Smooth muscle cell (in vitro differentiated cells): ENCODE results near the gene MYL12A. TPM values are rescaled to one million over a fixed set of nuclear protein-coding genes. Genes with fewer than 3 reads are reported as not detected.
"Not testable (repeated sequence)": the region's sequence is repeated elsewhere in the genome, so short reads cannot be mapped to it uniquely, and the experiment has no call there.

Experiments
- DNase-seq: peaks from one replicate; lab custom pipeline; 2025; ENCODE audit not compliant: unreplicated experiment; lab: John Stamatoyannopoulos, UW
- H2AFZ ChIP-seq: fragments of 200-600 bp; sonication (generic); 2 replicates; pipeline ENCODE4 v1.6.0; 2016; ENCODE audit warnings: antibody characterized with exemption, low read depth, mild to moderate bottlenecking
- H3F3A ChIP-seq: fragments of 200-600 bp; sonication (generic); 2 replicates; pipeline ENCODE4 v1.6.0; 2017; ENCODE audit warnings: antibody characterized with exemption, low read depth
- H3K27ac ChIP-seq: fragments of 200-600 bp; sonication (generic); 2 replicates; pipeline ENCODE4 v1.5.1; 2016; ENCODE audit warnings: low read depth, mild to moderate bottlenecking
- H3K27me3 ChIP-seq: fragments of 200-600 bp; sonication (generic); 2 replicates; pipeline ENCODE4 v1.6.1; 2016; ENCODE audit warnings: low read depth, mild to moderate bottlenecking
- H3K36me3 ChIP-seq: fragments of 200-600 bp; sonication (generic); 2 replicates; pipeline ENCODE4 v1.5.1; 2016; ENCODE audit warnings: low read depth
- H3K4me1 ChIP-seq: fragments of 200-600 bp; sonication (generic); 2 replicates; pipeline ENCODE4 v1.5.1; 2016; ENCODE audit warnings: low read depth
- H3K4me2 ChIP-seq: fragments of 200-600 bp; sonication (generic); 2 replicates; pipeline ENCODE4 v1.6.0; 2016; ENCODE audit warnings: mild to moderate bottlenecking
- H3K4me3 ChIP-seq: fragments of 200-600 bp; sonication (generic); 2 replicates; pipeline ENCODE4 v1.5.1; 2016; ENCODE audit warnings: mild to moderate bottlenecking
- H3K79me2 ChIP-seq: fragments of 200-600 bp; sonication (generic); 2 replicates; pipeline ENCODE4 v1.6.0; 2016; ENCODE audit warnings: low read depth, mild to moderate bottlenecking
- H3K9ac ChIP-seq: fragments of 200-600 bp; sonication (generic); 2 replicates; pipeline ENCODE4 v1.6.0; 2016; ENCODE audit warnings: low read depth
- H3K9me3 ChIP-seq: fragments of 200-600 bp; sonication (generic); replicated peaks from 2 replicates; pipeline ENCODE4 v1.5.1; 2016; ENCODE audit warnings: low read depth
- H4K20me1 ChIP-seq: fragments of 200-600 bp; sonication (generic); 2 replicates; pipeline ENCODE4 v1.6.0; 2016; ENCODE audit warnings: low read depth
- CTCF ChIP-seq: fragments of 200-600 bp; sonication (generic); IDR thresholded peaks from 2 replicates; pipeline ENCODE4 v1.5.1; 2017; ENCODE audit warnings: borderline replicate concordance, mild to moderate bottlenecking, antibody characterized with exemption; ENCODE audit not compliant: insufficient read depth, poor library complexity, severe bottlenecking
- WGBS: methylation state at CpG from one replicate; pipeline ENCODE4 v1.1.7; 2016; ENCODE audit warnings: low lambda C conversion rate; 5-methylcytosine and 5-hydroxymethylcytosine counted together
- polyA plus RNA-seq: library from polyadenylated mRNA; unstranded; fragments of >200 nt; fragmentation: Nextera tagmentation; extraction: Ambion mirVana; gene quantifications from 2 replicates; pipeline ENCODE4 v1.2.1, GENCODE V29; 2016
- total RNA-seq: library from RNA; depleted of rRNA; stranded (reverse); fragments of >200 nt; gene quantifications from 2 replicates; pipeline ENCODE4 v1.2.3, GENCODE V29; 2014

The MYL12A gene
- total and polyA plus RNA-seq, 2 experiments from 2014 or later: 777 to 953 TPM

- Histone ChIP-seq H3F3A (no peaks in the 10 kb centered on the region), H2AFZ (no peak overlapping the region), H3K4me1 (peaks cover 21% of the 10 kb centered on the region), H3K9ac (no peak overlapping the region), H4K20me1 (peaks cover 99% of the 10 kb centered on the region), H3K27me3 (no peaks in the 10 kb centered on the region), H3K4me2 (peak overlapping the region; percentile 48), H3K4me3 (no peak overlapping the region), H3K9me3 (no peaks in the 10 kb centered on the region), H3K36me3 (peaks cover 4% of the 10 kb centered on the region), H3K27ac (peak overlapping the region; percentile 45), H3K79me2 (peaks cover 100% of the 10 kb centered on the region)
- no peak for TF ChIP-seq CTCF
- no peak for DNase-seq
- 70% methylated on average over 4 of the region's 4 CpGs for WGBS
Observed at GRCh38 chr18:3269241-3269913, 21.8 kb downstream of the MYL12A start.

DNA sequence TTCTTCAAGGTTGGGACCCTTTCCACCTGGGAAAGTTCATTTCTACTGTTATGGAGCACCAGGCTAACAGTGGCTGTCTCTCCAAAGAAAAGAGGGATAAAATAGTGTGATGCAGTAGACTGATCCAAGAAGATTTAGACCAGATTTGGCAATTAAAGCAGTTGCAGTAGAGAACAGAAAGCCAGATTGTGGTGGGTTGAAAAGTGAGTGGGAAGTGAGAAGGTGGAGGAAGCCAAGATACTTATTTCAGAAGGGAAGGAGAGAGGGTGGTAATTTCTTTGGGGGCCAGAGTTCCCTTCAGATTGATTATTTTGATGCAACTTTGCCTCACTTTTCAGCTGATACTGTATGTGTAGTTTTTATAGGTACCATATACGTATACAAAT, 22.3 kb downstream of the MYL12A start:
- WGBS: 93% methylated on average over 1 of the region's 1 CpG
- no peaks in the 10 kb centered on the region for H3F3A ChIP-seq
- peak overlapping the region; percentile 45 for H3K27ac ChIP-seq
- H2AFZ ChIP-seq: no peak overlapping the region
- H3K4me2 ChIP-seq: peak overlapping the region; percentile 48
- H3K79me2 ChIP-seq: peaks cover 94% of the 10 kb centered on the region
- DNase-seq: no peak
- no peak for TF ChIP-seq CTCF
- H3K9ac ChIP-seq: no peak overlapping the region
- H3K36me3 ChIP-seq: peaks cover 4% of the 10 kb centered on the region
- no peak overlapping the region for H3K4me3 ChIP-seq
- H4K20me1 ChIP-seq: peaks cover 99% of the 10 kb centered on the region
- H3K9me3 ChIP-seq: no peaks in the 10 kb centered on the region
- peaks cover 16% of the 10 kb centered on the region for H3K4me1 ChIP-seq
- H3K27me3 ChIP-seq: no peaks in the 10 kb centered on the region

DNA sequence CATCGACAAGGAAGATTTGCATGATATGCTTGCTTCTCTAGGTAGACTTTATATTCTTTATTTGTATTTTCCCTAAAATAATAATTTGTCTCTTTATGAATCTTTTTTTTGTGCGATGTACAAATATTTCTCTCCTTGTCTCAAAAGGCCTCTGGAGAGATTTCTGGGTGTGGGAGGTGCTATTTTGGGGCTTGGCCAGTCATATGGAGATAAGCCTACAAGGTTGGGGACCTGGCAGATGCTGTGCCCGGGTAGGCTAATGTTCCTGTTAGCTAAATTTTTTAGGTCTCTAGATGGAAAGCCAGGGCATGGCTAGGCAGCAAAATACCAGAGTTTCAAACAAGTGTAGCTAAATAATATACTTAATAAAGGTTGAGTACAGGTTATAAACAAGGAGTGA, 25.4 kb downstream of the MYL12A start:
- H2AFZ ChIP-seq: no peak overlapping the region
- H3K4me3 ChIP-seq: no peak overlapping the region
- H3K36me3 ChIP-seq: peaks cover 22% of the 10 kb centered on the region
- H3K27me3 ChIP-seq: no peaks in the 10 kb centered on the region
- no peak overlapping the region for H3K4me2 ChIP-seq
- peaks cover 68% of the 10 kb centered on the region for H3K79me2 ChIP-seq
- H4K20me1 ChIP-seq: peaks cover 92% of the 10 kb centered on the region
- H3K27ac ChIP-seq: no peak overlapping the region
- H3K9me3 ChIP-seq: no peaks in the 10 kb centered on the region
- no peak for DNase-seq
- H3K4me1 ChIP-seq: peaks cover 4% of the 10 kb centered on the region
- peaks cover 10% of the 10 kb centered on the region for H3F3A ChIP-seq
- H3K9ac ChIP-seq: no peak overlapping the region
- TF ChIP-seq CTCF: no peak
- 66% methylated on average over 3 of the region's 3 CpGs for WGBS

DNA sequence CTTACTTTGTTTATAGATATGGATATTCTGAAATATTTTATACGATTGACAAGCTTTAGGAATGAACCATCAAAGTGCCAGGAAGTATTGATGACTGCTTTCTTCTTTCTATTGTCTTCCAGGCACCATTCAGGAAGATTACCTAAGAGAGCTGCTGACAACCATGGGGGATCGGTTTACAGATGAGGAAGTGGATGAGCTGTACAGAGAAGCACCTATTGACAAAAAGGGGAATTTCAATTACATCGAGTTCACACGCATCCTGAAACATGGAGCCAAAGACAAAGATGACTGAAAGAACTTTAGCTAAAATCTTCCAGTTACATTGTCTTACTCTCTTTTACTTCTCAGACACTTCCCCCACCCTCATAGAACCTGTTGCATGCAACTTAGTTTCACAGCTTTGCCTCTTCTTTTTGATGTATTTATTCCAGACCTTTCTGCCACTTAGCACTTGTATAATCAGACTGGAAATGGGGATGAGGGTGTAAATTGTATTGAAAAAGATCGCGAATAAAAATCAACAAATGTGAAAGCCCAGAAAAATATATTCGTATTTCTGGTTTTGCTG, 30.1 kb downstream of the MYL12A start:
- not testable (repeated sequence) for H3K27me3 ChIP-seq, H3K4me3 ChIP-seq, H2AFZ ChIP-seq, H3K4me2 ChIP-seq, H3K9me3 ChIP-seq, H3K9ac ChIP-seq, H3K27ac ChIP-seq, DNase-seq
- H4K20me1 ChIP-seq: peaks cover 45% of the 10 kb centered on the region
- H3F3A ChIP-seq: peaks cover 24% of the 10 kb centered on the region
- 97% methylated on average over 7 of the region's 7 CpGs for WGBS
- H3K4me1 ChIP-seq: peaks cover 12% of the 10 kb centered on the region
- peaks cover 21% of the 10 kb centered on the region for H3K79me2 ChIP-seq
- peaks cover 26% of the 10 kb centered on the region for H3K36me3 ChIP-seq
